Skeletal muscle tissue (tissue), 2 donors: ENCODE data around the gene RABEPK. TPM values are rescaled to one million over a fixed set of nuclear protein-coding genes. Genes with fewer than 3 reads are reported as not detected.

Source experiments
- small RNA-seq: library from RNA; depleted of rRNA; stranded (forward); fragments of <200 nt; gene quantifications from one replicate; pipeline ENCODE3, GENCODE V24; 2014
- total RNA-seq: library from RNA; depleted of rRNA; stranded (reverse); fragments of >200 nt; gene quantifications from one replicate; pipeline ENCODE4 v1.2.3, GENCODE V29; 2014

The RABEPK gene
- total RNA-seq, 1 donor from 2014 or later = 18.8 TPM

Small RNA genes within 50 kb of the gene (small RNA-seq; reads per million reads assigned to genes)
- gene AL354710.1 = not detected

Other genes starting within 250 kb of the RABEPK start
- gene SCAI, start 57.0 kb upstream of the RABEPK start, total RNA-seq = 14.6 TPM
- gene PPP6C, start 10.7 kb upstream of the RABEPK start, total RNA-seq = 14.1 TPM
- 48.5 TPM for gene HSPA5, start 40.8 kb downstream of the RABEPK start, total RNA-seq
- 42.3 TPM for gene GAPVD1, start 61.3 kb downstream of the RABEPK start, total RNA-seq